OCI-LY1 (cell line): ENCODE measurements around the gene FAHD1.

Experiments used
- H2AFZ ChIP-seq: fragments of 200-600 bp; sonication (generic), shearing (Covaris generic); 2 replicates; pipeline ENCODE4 v1.6.0; 2014; ENCODE audit warnings: antibody characterized with exemption, mild to moderate bottlenecking, low read length
- H3F3A ChIP-seq: fragments of 200-600 bp; sonication (generic), shearing (Covaris generic); 2 replicates; pipeline ENCODE4 v1.6.0; 2014; ENCODE audit warnings: mild to moderate bottlenecking, antibody characterized with exemption, low read length, moderate library complexity; ENCODE audit not compliant: insufficient read depth
- H3K27ac ChIP-seq: fragments of 200-600 bp; sonication (generic); 2 replicates; pipeline ENCODE4 v1.5.1; 2014; ENCODE audit warnings: low read length, mixed run types, mild to moderate bottlenecking, low read depth; ENCODE audit not compliant: poor library complexity, severe bottlenecking
- H3K27me3 ChIP-seq: fragments of 200-600 bp; sonication (generic); 2 replicates; pipeline ENCODE4 v1.6.0; 2014; ENCODE audit warnings: antibody characterized with exemption, mild to moderate bottlenecking, low read length, moderate library complexity; ENCODE audit not compliant: insufficient read depth
- H3K36me3 ChIP-seq: fragments of 200-600 bp; sonication (generic); 2 replicates; pipeline ENCODE4 v1.6.1; 2014; ENCODE audit warnings: mild to moderate bottlenecking, antibody characterized with exemption, low read length, moderate library complexity, mixed read lengths; ENCODE audit not compliant: insufficient read depth
- H3K4me1 ChIP-seq: fragments of 200-600 bp; sonication (generic); 2 replicates; pipeline ENCODE4 v1.5.1; 2014; ENCODE audit warnings: mild to moderate bottlenecking, low read length, moderate library complexity; ENCODE audit not compliant: insufficient read depth, severe bottlenecking
- H3K4me2 ChIP-seq: fragments of 200-600 bp; sonication (generic), shearing (Covaris generic); 2 replicates; pipeline ENCODE4 v1.6.1; 2014; ENCODE audit warnings: low read length
- H3K4me3 ChIP-seq: fragments of 200-600 bp; sonication (generic); 2 replicates; pipeline ENCODE4 v1.5.1; 2014; ENCODE audit warnings: low read length, low read depth, mild to moderate bottlenecking, mixed read lengths; ENCODE audit not compliant: poor library complexity, severe bottlenecking
- H3K79me2 ChIP-seq: fragments of 200-600 bp; shearing (Covaris generic); 2 replicates; pipeline ENCODE4 v1.6.1; 2016; ENCODE audit warnings: mixed run types, low read length, mixed read lengths; ENCODE audit not compliant: insufficient read depth
- H3K9ac ChIP-seq: fragments of 200-600 bp; sonication (generic), shearing (Covaris generic); 2 replicates; pipeline ENCODE4 v1.6.1; 2014; ENCODE audit warnings: mild to moderate bottlenecking, low read length, mixed read lengths
- H3K9me2 ChIP-seq: fragments of 200-600 bp; sonication (generic), shearing (Covaris generic); 2 replicates; pipeline ENCODE4 v1.6.1; 2014; ENCODE audit warnings: low read depth, mild to moderate bottlenecking, low read length, mixed read lengths
- H3K9me3 ChIP-seq: fragments of 200-600 bp; shearing (Covaris generic); 2 replicates; pipeline ENCODE4 v1.6.1; 2014; ENCODE audit warnings: low read length, mixed read lengths
- H4K20me1 ChIP-seq: fragments of 200-600 bp; sonication (generic), shearing (Covaris generic); 2 replicates; pipeline ENCODE4 v1.6.0; 2016; ENCODE audit warnings: mild to moderate bottlenecking, low read length; ENCODE audit not compliant: insufficient read depth
- CTCF ChIP-seq: fragments of 200-600 bp; sonication (generic), shearing (Covaris generic); IDR thresholded peaks from 2 replicates; pipeline ENCODE4 v1.5.1; 2017; ENCODE audit warnings: mild to moderate bottlenecking, antibody characterized with exemption, low read length, moderate library complexity, mixed read lengths
- EZH2 ChIP-seq: fragments of 200-600 bp; sonication (generic), shearing (Covaris generic); IDR thresholded peaks from 2 replicates; pipeline ENCODE4 v1.8.0; 2017; ENCODE audit warnings: borderline replicate concordance, mixed run types, mild to moderate bottlenecking, antibody characterized with exemption, low read length, moderate library complexity, mixed read lengths

The FAHD1 gene

GRCh38 chr16:1817716-1818115 is 9.3 kb upstream of the FAHD1 start:
- no peak overlapping the region for H3K27ac ChIP-seq
- H3K4me3 ChIP-seq = no peak overlapping the region
- no peaks in the 10 kb centered on the region for H3K36me3 ChIP-seq
- no peaks in the 10 kb centered on the region for H3K27me3 ChIP-seq
- no peak overlapping the region for H2AFZ ChIP-seq
- H3F3A ChIP-seq = no peaks in the 10 kb centered on the region
- no peak for TF ChIP-seq CTCF
- no peak for TF ChIP-seq EZH2
- H3K4me1 ChIP-seq = no peaks in the 10 kb centered on the region
- H3K79me2 ChIP-seq = no peaks in the 10 kb centered on the region
- no peaks in the 10 kb centered on the region for H3K9me2 ChIP-seq
- H4K20me1 ChIP-seq = no peaks in the 10 kb centered on the region
- no peak overlapping the region for H3K4me2 ChIP-seq
- H3K9ac ChIP-seq = no peak overlapping the region
- H3K9me3 ChIP-seq = no peaks in the 10 kb centered on the region

- Histone ChIP-seq H3K27ac (no peak overlapping the region), H3K9me3 (no peaks in the 10 kb centered on the region), H3K4me1 (no peaks in the 10 kb centered on the region), H3F3A (no peaks in the 10 kb centered on the region), H3K9ac (no peak overlapping the region), H3K79me2 (no peaks in the 10 kb centered on the region), H3K9me2 (no peaks in the 10 kb centered on the region), H3K36me3 (no peaks in the 10 kb centered on the region), H2AFZ (no peak overlapping the region), H3K4me3 (no peak overlapping the region), H4K20me1 (no peaks in the 10 kb centered on the region), H3K4me2 (no peak overlapping the region), H3K27me3 (no peaks in the 10 kb centered on the region)
- TF ChIP-seq EZH2 (no peak), CTCF (no peak)
These were observed 8.7 kb upstream of the FAHD1 start for GRCh38 chr16:1818204-1818872.

GRCh38 chr16:1818873-1819525 is 8.0 kb upstream of the FAHD1 start:
- H3K27ac ChIP-seq = no peak overlapping the region
- H3K27me3 ChIP-seq = no peaks in the 10 kb centered on the region
- no peak overlapping the region for H3K4me3 ChIP-seq
- no peaks in the 10 kb centered on the region for H3K79me2 ChIP-seq
- H3F3A ChIP-seq = no peaks in the 10 kb centered on the region
- no peaks in the 10 kb centered on the region for H3K4me1 ChIP-seq
- H3K9me2 ChIP-seq = no peaks in the 10 kb centered on the region
- H3K9me3 ChIP-seq = no peaks in the 10 kb centered on the region
- no peak for TF ChIP-seq CTCF
- no peak for TF ChIP-seq EZH2
- no peak overlapping the region for H2AFZ ChIP-seq
- no peaks in the 10 kb centered on the region for H4K20me1 ChIP-seq
- no peak overlapping the region for H3K9ac ChIP-seq
- no peaks in the 10 kb centered on the region for H3K36me3 ChIP-seq
- no peak overlapping the region for H3K4me2 ChIP-seq
